ENCODE results near the gene TGOLN2. TPM values are rescaled to one million over a fixed set of nuclear protein-coding genes. Genes with fewer than 3 reads are reported as not detected.
"Not testable (repeated sequence)": the region's sequence is repeated elsewhere in the genome, so short reads cannot be mapped to it uniquely, and the experiment has no call there.

TGOLN2 gene
- total RNA-seq, 4 donors from 2014 or later: 112 to 151 (median 128) TPM

GRCh38 chr2:85334928-85335327, 7.1 kb upstream of the TGOLN2 start:
- DNase-seq (ENCODE audit: low spot score) (no peak), ATAC-seq (ENCODE audit: low FRiP score) (no peak)
- TF ChIP-seq, protein P1, sequence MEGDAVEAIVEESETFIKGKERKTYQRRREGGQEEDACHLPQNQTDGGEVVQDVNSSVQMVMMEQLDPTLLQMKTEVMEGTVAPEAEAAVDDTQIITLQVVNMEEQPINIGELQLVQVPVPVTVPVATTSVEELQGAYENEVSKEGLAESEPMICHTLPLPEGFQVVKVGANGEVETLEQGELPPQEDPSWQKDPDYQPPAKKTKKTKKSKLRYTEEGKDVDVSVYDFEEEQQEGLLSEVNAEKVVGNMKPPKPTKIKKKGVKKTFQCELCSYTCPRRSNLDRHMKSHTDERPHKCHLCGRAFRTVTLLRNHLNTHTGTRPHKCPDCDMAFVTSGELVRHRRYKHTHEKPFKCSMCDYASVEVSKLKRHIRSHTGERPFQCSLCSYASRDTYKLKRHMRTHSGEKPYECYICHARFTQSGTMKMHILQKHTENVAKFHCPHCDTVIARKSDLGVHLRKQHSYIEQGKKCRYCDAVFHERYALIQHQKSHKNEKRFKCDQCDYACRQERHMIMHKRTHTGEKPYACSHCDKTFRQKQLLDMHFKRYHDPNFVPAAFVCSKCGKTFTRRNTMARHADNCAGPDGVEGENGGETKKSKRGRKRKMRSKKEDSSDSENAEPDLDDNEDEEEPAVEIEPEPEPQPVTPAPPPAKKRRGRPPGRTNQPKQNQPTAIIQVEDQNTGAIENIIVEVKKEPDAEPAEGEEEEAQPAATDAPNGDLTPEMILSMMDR (IDR thresholded peaks at IDR 0.05): no peak

DNA sequence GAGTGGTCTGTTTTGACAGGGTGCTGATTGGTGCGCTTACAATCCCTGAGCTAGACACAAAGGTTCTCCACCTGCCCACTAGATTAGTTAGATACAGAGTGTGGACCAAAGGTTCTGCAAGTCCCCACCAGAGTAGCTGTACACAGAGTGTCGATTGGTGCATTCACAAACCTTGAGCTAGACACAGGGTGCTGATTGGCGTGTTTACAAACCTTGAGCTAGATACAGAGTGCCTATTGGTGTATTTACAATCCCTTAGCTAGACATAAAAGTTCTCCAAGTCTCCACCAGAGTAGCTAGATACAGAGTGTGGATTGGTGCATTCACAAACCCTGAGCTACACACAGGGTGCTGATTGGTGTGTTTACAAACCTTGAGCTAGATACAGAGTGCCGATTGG, 6.1 kb upstream of the TGOLN2 start:
- not testable (repeated sequence) for ATAC-seq (ENCODE audit: low FRiP score); DNase-seq (ENCODE audit: low spot score)

GRCh38 chr2:85330839-85331636, 3.2 kb upstream of the TGOLN2 start:
- TF ChIP-seq, protein P1 (IDR thresholded peaks at IDR 0.05): no peak
- ATAC-seq (ENCODE audit: low FRiP score): no peak

GRCh38 chr2:85329701-85330100, 1.9 kb upstream of the TGOLN2 start:
- ATAC-seq (ENCODE audit: low FRiP score); DNase-seq (ENCODE audit: low spot score): not testable (repeated sequence)

More at GRCh38 chr2:85330839-85331636, 3.2 kb upstream of the TGOLN2 start:
- DNase-seq (ENCODE audit: low spot score): no peak

GRCh38 chr2:85329181-85329651, 1.4 kb upstream of the TGOLN2 start:
- DNase-seq (ENCODE audit: low spot score) (no peak), ATAC-seq (ENCODE audit: low FRiP score) (no peak)
- TF ChIP-seq, protein P1 (IDR thresholded peaks at IDR 0.05): no peak

GRCh38 chr2:85327160-85327821, 498 bp downstream of the TGOLN2 start:
- no peak for DNase-seq (ENCODE audit: low spot score)
- ATAC-seq (ENCODE audit: low FRiP score): peak; percentile 13
- TF ChIP-seq, protein P1 (IDR thresholded peaks at IDR 0.05): no peak

- ATAC-seq (ENCODE audit: low FRiP score) (no peak), DNase-seq (ENCODE audit: low spot score) (no peak)
- TF ChIP-seq, protein P1 (IDR thresholded peaks at IDR 0.05): no peak
These were observed 1.2 kb downstream of the TGOLN2 start for GRCh38 chr2:85326406-85327159.

All from omental fat pad (tissue), 4 donors.